NCI-H1436 treated with DMSO at 0.1 percent for 48 hours (cell line): ENCODE results near the gene PYCARD.
"Not testable (repeated sequence)": the region's sequence is repeated elsewhere in the genome, so short reads cannot be mapped to it uniquely, and the experiment has no call there.

Experiments used
- DNase-seq: peaks from one replicate; lab custom pipeline; 2025; lab: John Stamatoyannopoulos, UW

The PYCARD gene

DNA sequence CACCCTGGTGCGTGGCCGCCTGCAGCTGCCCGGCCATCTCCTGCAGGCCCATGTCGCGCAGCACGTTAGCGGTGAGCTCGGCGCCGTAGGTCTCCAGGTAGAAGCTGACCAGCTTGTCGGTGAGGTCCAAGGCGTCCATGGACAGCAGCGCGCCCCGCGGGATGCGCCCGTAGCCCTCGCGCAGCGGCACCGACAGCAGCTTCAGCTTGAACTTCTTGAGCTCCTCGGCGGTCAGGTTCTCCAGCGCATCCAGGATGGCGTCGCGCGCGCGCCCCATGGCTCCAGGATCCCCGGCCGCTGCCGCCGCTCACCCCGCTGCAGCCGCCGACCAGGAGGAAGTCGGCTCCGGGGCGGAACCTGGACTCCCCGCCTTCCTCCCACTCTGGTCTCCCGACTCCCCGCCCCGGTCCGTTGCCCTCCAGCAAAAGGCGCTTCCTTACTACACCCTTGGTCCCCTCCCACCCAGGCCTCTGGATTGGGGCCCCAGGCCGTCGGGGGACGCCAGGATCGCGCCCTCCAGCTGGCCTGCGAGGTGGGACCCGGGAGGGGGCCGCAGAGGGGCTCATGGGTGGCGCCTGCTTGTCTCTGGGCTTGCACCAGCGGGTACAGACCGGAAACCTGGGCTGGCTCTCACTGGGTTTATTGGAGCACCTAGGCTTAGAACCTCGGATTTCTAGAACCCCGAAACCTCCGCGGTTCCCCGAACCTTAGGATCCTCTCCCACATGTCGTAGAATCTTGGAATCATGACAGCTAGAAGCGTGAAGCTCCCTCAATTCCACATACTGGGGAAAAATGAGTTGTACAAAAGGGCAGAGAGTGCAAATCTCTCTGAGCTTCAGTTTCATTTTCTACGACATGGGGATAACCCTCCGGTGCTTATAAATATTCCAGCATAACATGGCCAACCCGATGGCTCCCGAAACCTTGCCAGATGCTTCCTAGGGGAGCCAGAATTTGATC, at the start of gene PYCARD:
TSS of gene PYCARD (minus strand) at position 347 of the 962 bp plus-strand sequence. CDS start at position 277, 70 bp downstream.
- no peak for DNase-seq

GRCh38 chr16:31251435-31251834, 48.9 kb upstream of the PYCARD start:
- no peak for DNase-seq

GRCh38 chr16:31250782-31251384, 48.3 kb upstream of the PYCARD start:
- DNase-seq, result no peak

DNA sequence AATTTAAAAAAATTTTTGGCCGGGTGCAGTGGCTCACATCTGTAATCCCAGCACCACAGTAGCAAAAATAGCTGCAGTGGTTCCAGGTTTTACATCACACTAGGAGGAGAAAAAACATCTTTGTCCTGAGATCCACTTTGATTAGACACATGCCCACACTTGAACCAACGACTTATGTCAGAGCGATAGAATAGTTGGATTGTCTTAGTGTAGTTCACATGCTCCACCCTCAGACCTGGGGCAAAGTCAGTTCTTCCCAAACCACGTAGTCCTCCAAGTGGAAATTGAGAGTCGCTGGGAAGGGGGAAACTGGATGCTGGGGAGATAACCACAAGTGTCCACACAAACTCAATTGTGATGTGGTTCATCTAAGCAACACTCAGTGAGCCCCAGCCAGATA, 45.8 kb upstream of the PYCARD start:
- DNase-seq, result no peak

DNA sequence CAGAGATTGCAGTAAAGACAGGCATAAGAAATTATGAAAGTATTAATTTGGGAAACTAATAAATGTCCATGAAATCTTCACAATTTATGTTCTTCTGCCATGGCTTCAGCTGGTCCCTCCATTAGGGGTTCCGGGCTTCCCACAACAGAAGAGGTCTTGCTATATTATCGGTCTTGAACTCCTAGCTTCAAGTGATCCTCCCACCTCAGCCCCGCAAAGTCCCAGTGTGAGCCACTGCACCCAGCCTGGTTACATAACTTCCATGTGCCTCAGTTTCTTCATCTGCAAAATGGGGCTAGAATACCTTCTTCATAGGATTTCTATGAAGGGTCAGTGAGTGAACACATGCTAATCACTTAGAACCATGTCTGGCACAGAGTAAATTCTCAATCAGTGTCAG, 43.7 kb upstream of the PYCARD start:
- no peak for DNase-seq

DNA sequence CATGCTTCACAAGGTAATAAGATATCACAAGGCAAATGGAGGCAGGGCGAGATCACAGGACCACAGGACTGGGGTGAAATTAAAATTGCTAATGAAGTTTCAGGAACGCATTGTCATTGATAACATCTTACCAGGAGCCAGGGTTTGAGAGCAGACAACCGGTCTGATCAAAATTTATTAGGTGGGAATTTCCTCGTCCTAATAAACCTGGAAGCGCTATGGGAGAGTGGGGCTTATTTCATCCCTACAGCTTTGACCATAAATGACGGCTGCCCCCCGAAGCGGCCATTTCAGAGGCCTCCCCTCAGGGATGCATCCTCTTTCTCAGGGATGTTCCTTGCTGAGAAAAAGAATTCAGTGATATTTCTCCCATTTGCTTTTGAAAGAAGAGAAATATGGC, 43.0 kb upstream of the PYCARD start:
- DNase-seq, result not testable (repeated sequence)

DNA sequence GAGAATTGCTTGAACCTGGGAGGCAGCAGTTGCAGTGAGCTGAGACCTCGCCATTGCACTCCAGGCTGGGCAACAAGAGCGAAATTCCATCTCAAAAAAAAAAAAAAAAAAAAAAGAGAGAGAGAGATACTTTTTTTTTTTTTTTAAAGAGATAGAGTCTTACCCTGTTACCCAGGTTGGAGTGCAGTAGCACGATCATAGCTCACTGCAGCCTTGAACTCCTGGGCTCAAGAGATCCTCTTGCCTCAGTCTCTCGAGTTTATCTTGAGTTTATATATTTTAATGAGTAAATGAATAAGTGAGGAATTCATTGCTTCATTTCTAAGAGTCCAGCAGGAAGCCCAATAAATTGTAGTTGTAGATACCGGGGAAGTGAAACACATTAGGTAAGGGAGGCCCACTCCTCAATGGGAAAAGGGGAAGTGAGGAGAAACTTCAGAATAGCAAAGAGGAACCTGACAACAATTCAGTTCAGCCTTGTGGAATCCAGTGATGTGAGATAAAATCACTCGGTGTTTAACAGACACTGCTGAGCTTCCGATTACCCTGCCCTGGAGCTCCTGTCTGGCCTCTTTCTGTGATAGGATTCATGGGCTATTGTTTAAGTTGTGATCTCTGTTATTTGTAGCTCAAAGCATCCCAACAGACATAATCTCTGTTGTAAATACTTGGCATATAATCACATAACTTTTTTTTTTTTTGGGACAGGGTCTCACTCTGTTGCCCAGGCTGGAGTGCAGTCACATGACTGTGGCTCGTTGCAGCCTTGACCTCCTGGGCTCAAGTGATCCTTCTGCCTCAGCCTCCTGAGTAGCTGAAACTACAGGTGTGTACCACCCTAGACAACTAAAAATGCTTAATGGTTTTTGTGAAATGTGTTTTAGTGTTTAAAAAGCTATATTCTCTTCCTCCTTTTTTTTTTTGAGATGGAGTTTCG, 41.4 kb upstream of the PYCARD start:
- DNase-seq, result no peak

GRCh38 chr16:31242206-31242605, 39.6 kb upstream of the PYCARD start:
- no peak for DNase-seq

GRCh38 chr16:31238041-31238440, 35.5 kb upstream of the PYCARD start:
- no peak for DNase-seq

GRCh38 chr16:31229501-31229900, 26.9 kb upstream of the PYCARD start:
- DNase-seq, result no peak

- DNase-seq, result no peak
Measured at GRCh38 chr16:31228206-31228605, 25.6 kb upstream of the PYCARD start.

DNA sequence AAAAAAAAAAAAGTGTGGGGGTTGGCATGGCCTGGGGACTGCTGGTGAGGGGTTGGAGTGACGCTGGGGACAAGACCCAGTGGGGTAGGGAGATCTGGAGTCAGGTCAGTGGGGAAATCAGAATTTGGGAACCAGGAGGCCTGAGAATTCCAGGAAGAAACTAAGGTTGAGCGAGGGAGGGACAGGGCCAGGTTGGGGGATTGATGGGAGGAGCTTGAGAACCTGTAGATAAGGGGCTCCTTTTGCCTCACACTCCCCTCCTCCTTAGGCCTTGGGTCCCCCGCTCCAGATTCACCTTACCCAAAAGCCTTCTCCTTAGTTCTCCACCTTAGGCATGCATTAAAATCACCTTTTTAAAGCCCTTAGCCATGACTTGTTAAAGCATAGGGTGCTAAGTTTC, 22.6 kb upstream of the PYCARD start:
- DNase-seq, result no peak

GRCh38 chr16:31224092-31224955, 21.8 kb upstream of the PYCARD start:
- DNase-seq, result no peak

DNA sequence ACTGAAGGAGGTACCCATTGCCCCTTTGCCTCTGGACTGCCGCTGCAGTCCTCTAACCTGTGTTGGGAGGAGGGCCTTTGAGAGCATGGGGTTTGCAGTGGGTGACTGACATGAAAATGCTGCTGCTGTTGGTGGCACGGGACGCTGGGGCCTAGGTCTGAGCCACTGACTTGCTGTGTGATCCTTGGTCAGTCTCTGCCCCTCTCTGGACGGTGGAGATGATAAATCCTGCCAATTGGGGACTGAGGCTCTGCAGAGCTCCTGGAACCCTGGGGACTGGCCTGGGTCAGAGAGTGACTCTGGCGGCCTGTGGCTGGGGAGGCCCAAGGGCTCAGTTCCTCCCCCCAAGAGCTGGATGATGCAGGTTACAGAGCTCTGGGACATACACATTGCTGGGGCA, 20.5 kb upstream of the PYCARD start:
- no peak for DNase-seq

- no peak for DNase-seq
Measured at GRCh38 chr16:31221357-31222160, 19.0 kb upstream of the PYCARD start.

GRCh38 chr16:31219154-31219741, 16.7 kb upstream of the PYCARD start:
- no peak for DNase-seq

- DNase-seq, result no peak
Measured at GRCh38 chr16:31217136-31217530, 14.6 kb upstream of the PYCARD start.

- no peak for DNase-seq
Measured at GRCh38 chr16:31216422-31217135, 14.0 kb upstream of the PYCARD start, which contains the start of gene PYDC1. Gene PYDC1 (minus strand): TSS chr16:31217135. CDS start chr16:31217028, 107 bp downstream.
